A549 (cell line): ENCODE results near the gene COG8. TPM values are rescaled to one million over a fixed set of nuclear protein-coding genes. Genes with fewer than 3 reads are reported as not detected.
"Not testable (repeated sequence)": the region's sequence is repeated elsewhere in the genome, so short reads cannot be mapped to it uniquely, and the experiment has no call there.

ENCODE experiments used
- ATAC-seq, 2 experiments: fragments of 200-7000 bp in 1 of 2; fragments of >200 bp in 1 of 2; cut with Nextera tagmentation in 1 of 2; cut with Tn5 transposase in 1 of 2; 3 replicates each; pipeline versions ENCODE4 v1.8.0 to v1.9.1; 2018 to 2020; ENCODE audit warnings: mild to moderate bottlenecking in 1 of 2, moderate library complexity in 1 of 2
- CTCF ChIA-PET: fragments of 300-600 bp; sonication (Branson Sonifier 250); formaldehyde crosslinking; extraction: SDS; loops from one replicate; lab custom pipeline; 2021; ENCODE audit warnings: antibody characterized with exemption, inconsistent platforms; lab: Yijun Ruan, JAX
- POLR2A ChIA-PET: fragments of 350-600 bp; formaldehyde crosslinking; extraction: SDS; loops from one replicate; lab custom pipeline; 2021; ENCODE audit warnings: antibody characterized with exemption, inconsistent platforms; lab: Yijun Ruan, JAX
- DNase-seq, 2 experiments: peaks; one replicate each; pipeline versions ENCODE4 v3.0.0 to v3.0.0-alpha.2; 2011 to 2016; ENCODE audit warnings: low read depth in 1 of 2, low spot score in 1 of 2
- FAIRE-seq: peaks from 2 replicates; lab custom pipeline; 2011; peaks lifted over from hg19 to GRCh38; lab: Jason Lieb, UNC
- H3K27ac ChIP-seq, 2 experiments: fragments of >200 bp; sonication (Bioruptor Twin); formaldehyde crosslinking; 3 replicates each; pipeline ENCODE4 v1.5.1; 2016 to 2017
- H3K4me1 ChIP-seq: fragments of >200 bp; sonication (Bioruptor Twin); formaldehyde crosslinking; 3 replicates; pipeline ENCODE4 v1.6.1; 2016
- H3K4me2 ChIP-seq: fragments of >200 bp; sonication (Bioruptor Twin); formaldehyde crosslinking; 3 replicates; pipeline ENCODE4 v1.6.1; 2016
- H3K4me3 ChIP-seq: fragments of >200 bp; sonication (Bioruptor Twin); formaldehyde crosslinking; 3 replicates; pipeline ENCODE4 v1.5.1; 2016
- H3K9me3 ChIP-seq: fragments of >200 bp; sonication (Bioruptor Twin); formaldehyde crosslinking; 3 replicates; pipeline ENCODE4 v1.6.1; 2016
- ATOH8 ChIP-seq: fragments of 250-450 bp; sonication (Bioruptor Pico); IDR thresholded peaks from 2 replicates; pipeline ENCODE4 v1.5.0; 2020; ENCODE audit warnings: low read depth, mild to moderate bottlenecking, moderate library complexity
- BHLHE40 ChIP-seq: IDR thresholded peaks from 2 replicates; pipeline ENCODE4 v1.6.1; 2012; ENCODE audit warnings: low read depth, low read length, inconsistent platforms
- CEBPB ChIP-seq, 2 experiments: fragments of >200 bp in 1 of 2; sonication (Bioruptor Twin) in 1 of 2; formaldehyde crosslinking in 1 of 2; IDR thresholded peaks; 2 replicates each; pipeline ENCODE4 v1.6.1; 2012 to 2016
- EHMT2 ChIP-seq: fragments of 200-600 bp; sonication (generic); IDR thresholded peaks from 2 replicates; pipeline ENCODE4 v1.6.1; 2016; ENCODE audit warnings: antibody characterized with exemption, low read depth, mild to moderate bottlenecking, moderate library complexity
- EP300 ChIP-seq, 2 experiments: fragments of >200 bp; sonication (Bioruptor Twin); formaldehyde crosslinking; IDR thresholded peaks; 2 replicates in 1 of 2; 3 replicates in 1 of 2; pipeline ENCODE4 v1.6.1; 2016 to 2017
- ESRRA ChIP-seq: fragments of 150-350 bp; IDR thresholded peaks from 2 replicates; pipeline ENCODE4 v1.6.1; 2014; ENCODE audit warnings: mild to moderate bottlenecking, low read length, borderline replicate concordance
- FOSB ChIP-seq: fragments of 250-450 bp; sonication (Bioruptor Pico); IDR thresholded peaks from 2 replicates; pipeline ENCODE4 v1.5.0; 2020; ENCODE audit warnings: mild to moderate bottlenecking, moderate library complexity
- HES2 ChIP-seq: fragments of >200 bp; sonication (Bioruptor Twin); formaldehyde crosslinking; IDR thresholded peaks from 2 replicates; pipeline ENCODE4 v1.6.1; 2016
- HOXA7 ChIP-seq: fragments of 250-450 bp; sonication (Bioruptor Pico); IDR thresholded peaks from 2 replicates; pipeline ENCODE4 v1.5.0; 2020; ENCODE audit warnings: mild to moderate bottlenecking, moderate library complexity
- JUN ChIP-seq, 2 experiments: fragments of >200 bp; sonication (Bioruptor Twin); formaldehyde crosslinking; IDR thresholded peaks; 2 replicates in 1 of 2; 3 replicates in 1 of 2; pipeline ENCODE4 v1.6.1; 2016 to 2017
- JUNB ChIP-seq: fragments of >200 bp; sonication (Bioruptor Twin); formaldehyde crosslinking; IDR thresholded peaks from 2 replicates; pipeline ENCODE4 v1.6.1; 2016
- KDM1A ChIP-seq: fragments of 200-600 bp; sonication (generic); IDR thresholded peaks from 2 replicates; pipeline ENCODE4 v1.6.1; 2016; ENCODE audit warnings: low read depth, mild to moderate bottlenecking
- MAFK ChIP-seq: fragments of 450-650 bp; IDR thresholded peaks from 2 replicates; pipeline ENCODE4 v1.6.1; 2014; ENCODE audit not compliant: partially characterized antibody
- MAZ ChIP-seq: fragments of 150-350 bp; IDR thresholded peaks from 2 replicates; pipeline ENCODE4 v1.6.1; 2014; ENCODE audit warnings: antibody characterized with exemption, low read depth, low read length, borderline replicate concordance
- MYC ChIP-seq: IDR thresholded peaks from 2 replicates; pipeline ENCODE4 v1.6.1; 2012; ENCODE audit warnings: mild to moderate bottlenecking, inconsistent platforms, low read length, improper control_type of control experiment, borderline replicate concordance
- PBX3 ChIP-seq: IDR thresholded peaks from 2 replicates; pipeline ENCODE4 v1.6.1; 2012
- POLR2A ChIP-seq: IDR thresholded peaks from 2 replicates; pipeline ENCODE4 v1.6.1; 2012; ENCODE audit warnings: mild to moderate bottlenecking, low read length
- RAD21 ChIP-seq, 2 experiments: fragments of >200 bp in 1 of 2; sonication (Bioruptor Twin) in 1 of 2; formaldehyde crosslinking in 1 of 2; IDR thresholded peaks in 1 of 2; conservative IDR thresholded peaks in 1 of 2; 2 replicates in 1 of 2; 3 replicates in 1 of 2; pipeline ENCODE4 v1.6.1; 2012 to 2018; ENCODE audit warnings: inconsistent platforms in 1 of 2
- RCOR1 ChIP-seq: fragments of 150-350 bp; IDR thresholded peaks from 2 replicates; pipeline ENCODE4 v1.6.1; 2014; ENCODE audit warnings: antibody characterized with exemption, low read length, low read depth
- RNF2 ChIP-seq: fragments of 200-600 bp; sonication (generic); IDR thresholded peaks from 2 replicates; pipeline ENCODE4 v1.6.1; 2016; ENCODE audit warnings: low read depth, mild to moderate bottlenecking, antibody characterized with exemption, moderate library complexity, borderline replicate concordance
- ZC3H11A ChIP-seq: fragments of 450-650 bp; IDR thresholded peaks from 2 replicates; pipeline ENCODE4 v1.6.1; 2014; ENCODE audit warnings: antibody characterized with exemption, mild to moderate bottlenecking
- WGBS: methylation state at CpG from one replicate; pipeline ENCODE4 v1.1.6; 2017; ENCODE audit errors: missing lambda C conversion rate; 5-methylcytosine and 5-hydroxymethylcytosine counted together
- polyA plus RNA-seq, 4 experiments: library from polyadenylated mRNA; depleted of rRNA in 3 of 4; stranded (reverse); fragments of >200 nt; fragmentation: RNase III in 1 of 4; extraction: RNeasy Plus Mini Kit Qiagen cat#74134 plus additional on column Dnase treatment in 1 of 4; gene quantifications; 2 replicates in 3 of 4; 3 replicates in 1 of 4; pipeline ENCODE4 v1.2.3, GENCODE V29; 2011 to 2017

The COG8 gene
- polyA plus RNA-seq, 2 of the 4 experiments (the other 2 are of a cell fraction): 21.4 to 24.3 TPM

- no peak overlapping the region for H3K4me2 ChIP-seq
- ATAC-seq (no peak), DNase-seq (no peak), FAIRE-seq (no peak)
- H3K4me1 ChIP-seq: no peaks in the 10 kb centered on the region
- 95% methylated on average over 2 of the region's 2 CpGs for WGBS
- TF ChIP-seq POLR2A (no peak), RNF2 (no peak), MYC (no peak), MAFK (no peak), BHLHE40 (no peak), RCOR1 (no peak), CEBPB (IDR thresholded peaks at IDR 0.05) (no peak), KDM1A (no peak), JUN (IDR thresholded peaks at IDR 0.05) (no peak)
- POLR2A ChIA-PET: no interaction called here
- CTCF ChIA-PET: no interaction called here
- no peak overlapping the region for H3K27ac ChIP-seq
- no peak overlapping the region for H3K4me3 ChIP-seq
- no peaks in the 10 kb centered on the region for H3K9me3 ChIP-seq
Observed at GRCh38 chr16:69364088-69364487, 24.7 kb upstream of the COG8 start.

GRCh38 chr16:69363281-69363717 is 23.9 kb upstream of the COG8 start:
- ChIA-PET POLR2A (no interaction called here), CTCF (no interaction called here)
- WGBS: 88% methylated on average over 5 of the region's 5 CpGs
- Histone ChIP-seq H3K4me1 (no peaks in the 10 kb centered on the region), H3K4me3 (no peak overlapping the region), H3K27ac (no peak overlapping the region), H3K9me3 (no peaks in the 10 kb centered on the region), H3K4me2 (no peak overlapping the region)
- ATAC-seq (no peak), DNase-seq (no peak), FAIRE-seq (no peak)
- TF ChIP-seq CEBPB (IDR thresholded peaks at IDR 0.05) (peak; percentile 57 to 66; a peak in 3 of 4 replicates), RNF2 (no peak)

- DNase-seq, CTCF ChIA-PET, H3K27ac ChIP-seq, H3K4me2 ChIP-seq, FAIRE-seq, H3K4me3 ChIP-seq, ATAC-seq, H3K9me3 ChIP-seq, H3K4me1 ChIP-seq: not testable (repeated sequence)
- POLR2A ChIA-PET: interaction anchor here (0.7 kb wide), 1 partner anchor 16 kb away, joined by 6 read pairs; no protein-coding TSS in a partner anchor
- WGBS: 92% methylated on average over 9 of the region's 9 CpGs
Observed at GRCh38 chr16:69360070-69360469, 20.7 kb upstream of the COG8 start.

GRCh38 chr16:69351309-69352027 is 12.1 kb upstream of the COG8 start, which contains the start of gene TMED6:
TMED6 (minus strand) TSS chr16:69351786; CDS start chr16:69351753, 33 bp downstream.
- POLR2A ChIA-PET: no interaction called here
- CTCF ChIA-PET: interaction anchor here (0.8 to 2.0 kb wide), 4 partner anchors 13 to 64 kb away, joined by 3 to 7 read pairs (median 4); partner anchors contain the start of genes COG8 and PDF
- no peak for FAIRE-seq

More at GRCh38 chr16:69351309-69352027, 12.1 kb upstream of the COG8 start, which contains the start of gene TMED6:
- no peak within 1 kb of the TSS for H3K4me3 ChIP-seq
- WGBS: 91% methylated on average over 12 of the region's 12 CpGs
- no peak within 1 kb of the TSS for H3K27ac ChIP-seq
- H3K9me3 ChIP-seq: no peaks in the 10 kb centered on the region
- DNase-seq (no peak), ATAC-seq (no peak)
- no peaks in the 10 kb centered on the region for H3K4me1 ChIP-seq
- no peak within 1 kb of the TSS for H3K4me2 ChIP-seq
- TF ChIP-seq PBX3 (no peak), HOXA7 (CRISPR knock-in tag) (no peak), ATOH8 (CRISPR knock-in tag) (no peak), MAZ (no peak), ESRRA (no peak), HES2 (no peak), EP300 (IDR thresholded peaks at IDR 0.05) (no peak), FOSB (no peak), EHMT2 (no peak), JUNB (no peak), RAD21 (conservative IDR thresholded peaks at IDR 0.05 in 1 of 2, IDR thresholded peaks at IDR 0.05 in 1 of 2) (no peak), MYC (no peak), ZC3H11A (no peak)
- TF ChIP-seq, all 56 proteins: peak for 0
